OCI-LY1 (cell line): ENCODE results near the gene OLFM1.

ENCODE experiments used
- CTCF ChIP-seq: fragments of 200-600 bp; sonication (generic), shearing (Covaris generic); IDR thresholded peaks from 2 replicates; pipeline ENCODE4 v1.5.1; 2017; ENCODE audit warnings: mild to moderate bottlenecking, antibody characterized with exemption, low read length, moderate library complexity, mixed read lengths
- EZH2 ChIP-seq: fragments of 200-600 bp; sonication (generic), shearing (Covaris generic); IDR thresholded peaks from 2 replicates; pipeline ENCODE4 v1.8.0; 2017; ENCODE audit warnings: borderline replicate concordance, mixed run types, mild to moderate bottlenecking, antibody characterized with exemption, low read length, moderate library complexity, mixed read lengths

- no peak for TF ChIP-seq CTCF
- TF ChIP-seq EZH2 = no peak
Observed at GRCh38 chr9:135102331-135102730, 14.9 kb downstream of the OLFM1 start.
